ENCODE data around the gene PPP2CA.

The PPP2CA gene

GRCh38 chr5:134207696-134208095 is 18.2 kb downstream of the PPP2CA start:
- no peak for TF ChIP-seq CTCF (IDR thresholded peaks at IDR 0.05; ENCODE audit: low read depth, low read length, missing control alignments)
- DNase-seq (ENCODE audit: low read depth), result no peak
- no peak overlapping the region for H3K4me3 ChIP-seq (ENCODE audit: low read depth, low read length)

- no peak for TF ChIP-seq CTCF (IDR thresholded peaks at IDR 0.05; ENCODE audit: low read depth, low read length, missing control alignments)
- no peak for DNase-seq (ENCODE audit: low read depth)
These were observed 19.2 kb downstream of the PPP2CA start for GRCh38 chr5:134206627-134207160.

GRCh38 chr5:134204575-134204974 is 21.3 kb downstream of the PPP2CA start:
- TF ChIP-seq CTCF (IDR thresholded peaks at IDR 0.05; ENCODE audit: low read depth, low read length, missing control alignments), result no peak
- H3K4me3 ChIP-seq (ENCODE audit: low read depth, low read length), result no peak overlapping the region
- no peak for DNase-seq (ENCODE audit: low read depth)

More at GRCh38 chr5:134206627-134207160, 19.2 kb downstream of the PPP2CA start:
- no peak overlapping the region for H3K4me3 ChIP-seq (ENCODE audit: low read depth, low read length)

GRCh38 chr5:134203630-134204029 is 22.2 kb downstream of the PPP2CA start:
- no peak for TF ChIP-seq CTCF (IDR thresholded peaks at IDR 0.05; ENCODE audit: low read depth, low read length, missing control alignments)
- H3K4me3 ChIP-seq (ENCODE audit: low read depth, low read length), result no peak overlapping the region
- no peak for DNase-seq (ENCODE audit: low read depth)

GRCh38 chr5:134195666-134196065 is 30.2 kb downstream of the PPP2CA start:
- DNase-seq (ENCODE audit: low read depth), result no peak
- no peak overlapping the region for H3K4me3 ChIP-seq (ENCODE audit: low read depth, low read length)
- TF ChIP-seq CTCF (IDR thresholded peaks at IDR 0.05; ENCODE audit: low read depth, low read length, missing control alignments), result no peak

GRCh38 chr5:134189031-134189430 is 36.8 kb downstream of the PPP2CA start:
- no peak overlapping the region for H3K4me3 ChIP-seq (ENCODE audit: low read depth, low read length)
- DNase-seq (ENCODE audit: low read depth), result no peak
- TF ChIP-seq CTCF (IDR thresholded peaks at IDR 0.05; ENCODE audit: low read depth, low read length, missing control alignments), result no peak

- no peak overlapping the region for H3K4me3 ChIP-seq (ENCODE audit: low read depth, low read length)
- no peak for DNase-seq (ENCODE audit: low read depth)
- no peak for TF ChIP-seq CTCF (IDR thresholded peaks at IDR 0.05; ENCODE audit: low read depth, low read length, missing control alignments)
These were observed 37.8 kb downstream of the PPP2CA start for GRCh38 chr5:134188092-134188491.
